ENCODE results near the gene NEIL1. TPM values are rescaled to one million over a fixed set of nuclear protein-coding genes. Genes with fewer than 3 reads are reported as not detected.

The NEIL1 gene
- total RNA-seq, 1 experiment from 2014 or later = 24.8 TPM

GRCh38 chr15:75349851-75350588, 3.2 kb downstream of the NEIL1 start:
- Mint-ChIP-seq H3K36me3 (no peaks in the 10 kb centered on the region), H3K4me1 (peaks cover 9% of the 10 kb centered on the region), H3K27me3 (ENCODE audit: low read depth) (peaks cover 35% of the 10 kb centered on the region), H3K9me3 (no peaks in the 10 kb centered on the region), H3K27ac (no peak overlapping the region), H3K4me3 (no peak overlapping the region)
- no peak for DNase-seq (ENCODE audit: low spot score)
- ChIA-PET POLR2A (no interaction called here), CTCF (interaction anchor here (0.6 kb wide), 1 partner anchor 18 kb away, joined by 4 read pairs; no protein-coding TSS in a partner anchor)
- ATAC-seq = no peak
- TF ChIP-seq USF2 (CRISPR knock-in tag; IDR thresholded peaks at IDR 0.05) (no peak), TCF7 (CRISPR knock-in tag; IDR thresholded peaks at IDR 0.05; ENCODE audit: low read depth) (no peak), USF1 (CRISPR knock-in tag; IDR thresholded peaks at IDR 0.05) (no peak)

- H3K4me3 Mint-ChIP-seq = no peak overlapping the region
- peaks cover 30% of the 10 kb centered on the region for H3K27me3 Mint-ChIP-seq (ENCODE audit: low read depth)
- TF ChIP-seq SOX15 (CRISPR knock-in tag; IDR thresholded peaks at IDR 0.05) = no peak
- TF ChIP-seq NFE2L1 (CRISPR knock-in tag; IDR thresholded peaks at IDR 0.05) = no peak
- TF ChIP-seq ZNF263 (CRISPR knock-in tag; IDR thresholded peaks at IDR 0.05; ENCODE audit: low read depth) = no peak
- TF ChIP-seq NFATC4 (CRISPR knock-in tag; IDR thresholded peaks at IDR 0.05) = no peak
- no peak for TF ChIP-seq NR1H2 (CRISPR knock-in tag; IDR thresholded peaks at IDR 0.05)
- TF ChIP-seq IRF2 (CRISPR knock-in tag; IDR thresholded peaks at IDR 0.05; ENCODE audit: borderline replicate concordance, low read depth) = no peak
- no peak for TF ChIP-seq USF2 (CRISPR knock-in tag; IDR thresholded peaks at IDR 0.05)
- TF ChIP-seq SMAD4 (CRISPR knock-in tag; IDR thresholded peaks at IDR 0.05) = no peak
- TF ChIP-seq ZNF532 (CRISPR knock-in tag; IDR thresholded peaks at IDR 0.05; ENCODE audit: borderline replicate concordance) = no peak
- no peak for TF ChIP-seq TP53 (CRISPR knock-in tag; IDR thresholded peaks at IDR 0.05)
- ATAC-seq (no peak), DNase-seq (ENCODE audit: low spot score) (no peak)
- no peaks in the 10 kb centered on the region for H3K9me3 Mint-ChIP-seq
- H3K4me1 Mint-ChIP-seq = peaks cover 9% of the 10 kb centered on the region
- no peaks in the 10 kb centered on the region for H3K36me3 Mint-ChIP-seq
- no peak overlapping the region for H3K27ac Mint-ChIP-seq
- ChIA-PET POLR2A (interaction anchor here (0.7 kb wide), 1 partner anchor 21 kb away, joined by 3 read pairs; no protein-coding TSS in a partner anchor), CTCF (interaction anchor here (0.5 to 1.0 kb wide), 2 partner anchors 18 to 769 kb away, joined by 3 to 5 read pairs; partner anchors contain the start of gene MAN2C1)
These were observed 3.9 kb downstream of the NEIL1 start for GRCh38 chr15:75350601-75351361.
